Mononuclear cell (primary cell): Measurements from ENCODE around the gene UFD1. TPM values are rescaled to one million over a fixed set of nuclear protein-coding genes. Genes with fewer than 3 reads are reported as not detected.

ENCODE experiments used
- H3K27me3 ChIP-seq: 2 replicates; pipeline ENCODE4 v1.6.0; 2011; ENCODE audit warnings: low read length, control low read depth; ENCODE audit not compliant: insufficient read depth
- H3K4me1 ChIP-seq: 2 replicates; pipeline ENCODE4 v1.5.1; 2011; ENCODE audit warnings: mild to moderate bottlenecking, low read length, control low read depth; ENCODE audit not compliant: insufficient read depth
- H3K4me3 ChIP-seq: 2 replicates; pipeline ENCODE4 v1.5.1; 2011; ENCODE audit warnings: mild to moderate bottlenecking, low read length, moderate library complexity
- H3K9me3 ChIP-seq: 2 replicates; pipeline ENCODE4 v1.5.1; 2011; ENCODE audit warnings: low read depth, mild to moderate bottlenecking, control low read depth, low read length
- total RNA-seq: library from RNA; depleted of rRNA; stranded (reverse); fragments of >200 nt; gene quantifications from one replicate; pipeline ENCODE4 v1.2.3, GENCODE V29; 2012

The UFD1 gene
- total RNA-seq, 1 donor = 64.6 TPM

DNA sequence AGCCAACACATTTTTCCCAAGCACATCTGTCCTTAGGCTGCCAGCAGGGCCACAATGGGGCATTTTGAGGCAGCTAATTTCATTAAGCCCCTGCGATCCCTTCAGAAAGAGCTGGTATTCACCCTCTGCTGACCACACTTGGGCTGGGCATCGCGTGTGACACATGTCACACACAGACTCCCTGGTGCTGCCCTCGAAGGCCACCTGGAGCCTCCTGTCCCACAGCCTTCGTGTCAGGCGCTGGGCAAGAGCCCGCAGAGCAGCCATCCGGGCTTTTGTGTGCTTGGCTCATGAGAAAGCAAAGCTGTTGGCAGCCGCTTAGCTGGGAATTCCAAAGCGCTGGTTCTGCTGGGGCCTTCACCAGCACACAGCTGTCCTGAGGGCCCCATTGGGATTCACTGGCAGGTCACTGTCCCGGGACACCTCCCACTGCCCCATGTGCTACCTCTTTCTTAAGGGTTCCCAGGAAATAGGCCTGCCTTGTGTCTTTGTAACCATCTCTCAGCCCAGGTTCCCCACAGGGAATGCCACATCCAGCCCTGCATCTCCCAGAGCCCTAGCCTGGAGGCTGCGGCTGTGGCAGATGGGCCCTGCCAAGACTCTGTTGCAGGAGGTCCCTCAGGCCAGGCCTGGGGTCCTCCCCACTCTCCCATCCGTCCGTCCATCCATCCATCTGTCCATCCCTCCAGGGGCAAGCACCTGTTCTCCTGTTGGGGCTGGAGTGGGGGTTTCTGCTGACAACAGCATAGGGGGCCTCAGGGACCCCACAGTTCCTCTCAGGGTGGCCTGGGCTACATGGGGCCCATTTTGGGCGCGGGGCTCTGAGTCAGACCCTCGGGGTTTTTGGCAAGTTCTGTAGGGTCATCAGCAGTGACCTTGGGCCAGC is 40.3 kb upstream of the UFD1 start:
- H3K4me3 ChIP-seq = no peak overlapping the region

DNA sequence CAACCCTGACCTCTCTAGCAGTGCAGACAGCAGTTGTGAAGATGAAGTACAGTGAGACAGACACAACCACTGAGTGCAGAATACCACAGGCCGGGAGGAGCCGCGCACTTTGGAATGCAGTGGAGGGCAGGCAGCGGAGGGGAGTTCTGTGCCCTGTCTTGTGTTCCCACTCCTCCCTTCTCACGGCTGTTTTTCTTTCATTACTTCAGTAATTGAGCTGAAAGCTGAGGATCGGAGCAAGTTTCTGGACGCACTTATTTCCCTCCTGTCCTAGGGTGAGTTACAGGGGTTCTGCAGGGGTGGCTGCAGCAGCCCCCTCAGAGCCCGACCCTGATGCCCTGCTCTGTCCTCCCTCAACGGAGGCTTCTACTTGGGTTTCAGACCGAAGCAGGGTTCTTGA is 39.6 kb upstream of the UFD1 start:
- peaks cover 7% of the 10 kb centered on the region for H3K27me3 ChIP-seq
- H3K4me3 ChIP-seq = no peak overlapping the region
- H3K4me1 ChIP-seq = no peaks in the 10 kb centered on the region
- no peaks in the 10 kb centered on the region for H3K9me3 ChIP-seq

More for the DNA sequence above, 40.3 kb upstream of the UFD1 start:
- H3K27me3 ChIP-seq = peaks cover 12% of the 10 kb centered on the region
- H3K4me1 ChIP-seq = no peaks in the 10 kb centered on the region
- H3K9me3 ChIP-seq = no peaks in the 10 kb centered on the region

- H3K9me3 ChIP-seq = no peaks in the 10 kb centered on the region
- peaks cover 2% of the 10 kb centered on the region for H3K27me3 ChIP-seq
- H3K4me3 ChIP-seq = no peak overlapping the region
- H3K4me1 ChIP-seq = no peaks in the 10 kb centered on the region
Measured at GRCh38 chr22:19517919-19518611, 39.1 kb upstream of the UFD1 start.

GRCh38 chr22:19517171-19517500 is 38.1 kb upstream of the UFD1 start:
- Histone ChIP-seq H3K27me3 (no peaks in the 10 kb centered on the region), H3K4me1 (no peaks in the 10 kb centered on the region), H3K9me3 (no peaks in the 10 kb centered on the region), H3K4me3 (no peak overlapping the region)

DNA sequence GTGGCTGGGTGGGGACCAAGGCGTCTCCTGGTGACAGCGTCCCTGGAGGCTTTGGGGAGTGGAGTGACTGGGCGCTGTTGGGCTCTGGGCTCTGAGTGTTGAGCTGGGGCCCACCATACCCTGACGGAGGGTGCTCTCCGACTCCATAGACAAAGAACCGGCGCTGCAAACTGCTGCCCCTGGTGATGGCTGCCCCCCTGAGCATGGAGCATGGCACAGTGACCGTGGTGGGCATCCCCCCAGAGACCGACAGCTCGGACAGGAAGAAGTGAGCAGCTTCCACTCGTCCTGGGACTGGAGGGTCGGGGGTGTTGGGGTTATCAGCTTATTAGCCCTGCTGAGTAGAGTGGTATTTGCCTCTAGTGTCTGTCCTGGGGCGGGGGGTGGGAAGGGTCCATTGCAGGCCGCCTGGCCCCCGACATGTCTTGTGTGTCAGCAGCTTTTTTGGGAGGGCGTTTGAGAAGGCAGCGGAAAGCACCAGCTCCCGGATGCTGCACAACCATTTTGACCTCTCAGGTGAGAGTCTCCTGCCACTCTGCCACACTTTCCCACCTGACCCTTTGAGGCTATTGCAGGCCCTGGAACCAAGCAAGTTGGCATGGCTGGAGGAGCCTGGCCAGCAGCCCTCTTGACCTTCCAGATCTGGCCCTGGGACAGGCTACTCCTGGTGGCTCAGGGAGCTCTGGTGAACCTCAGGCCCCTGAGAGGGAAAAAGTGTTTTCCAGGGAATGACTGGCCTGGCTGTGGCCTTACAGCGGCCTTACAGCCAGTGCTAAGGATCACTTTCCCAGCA is 37.6 kb upstream of the UFD1 start:
- no peaks in the 10 kb centered on the region for H3K27me3 ChIP-seq
- no peaks in the 10 kb centered on the region for H3K9me3 ChIP-seq

DNA sequence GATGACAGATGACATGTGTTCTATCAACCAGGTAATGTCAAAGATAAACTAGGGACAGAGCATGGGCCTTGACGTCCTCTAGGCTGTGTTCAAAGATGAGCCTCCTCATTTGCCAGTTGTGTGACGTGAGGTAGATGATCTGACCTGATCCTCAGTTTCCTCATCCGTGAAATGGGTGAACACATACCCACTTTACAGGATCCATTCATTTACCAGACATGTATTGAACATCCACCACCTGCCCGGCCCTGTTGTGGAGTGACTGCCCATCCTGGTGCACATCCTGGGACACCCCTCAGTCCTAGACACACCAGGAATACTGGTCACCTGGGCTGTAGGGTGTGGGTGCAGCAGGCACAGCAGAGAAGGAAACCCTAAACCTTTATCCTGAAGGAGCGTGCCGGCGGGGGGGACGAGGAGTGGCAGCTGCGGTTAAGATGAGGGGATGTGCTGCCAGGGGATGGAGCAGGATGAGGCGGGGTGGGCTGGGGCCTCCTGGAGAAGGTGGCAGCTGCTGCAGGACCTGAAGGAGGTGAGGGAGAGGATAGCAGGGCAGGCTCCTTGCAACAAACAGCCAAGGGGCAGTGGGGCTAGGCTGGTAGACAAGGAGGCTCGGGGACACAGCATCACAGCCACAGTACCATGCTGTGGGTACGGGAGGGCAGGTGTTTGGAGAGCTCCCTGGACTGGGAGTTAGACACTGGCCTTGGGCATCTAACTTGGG is 36.8 kb upstream of the UFD1 start:
- Histone ChIP-seq H3K27me3 (no peaks in the 10 kb centered on the region), H3K4me1 (no peaks in the 10 kb centered on the region), H3K4me3 (no peak overlapping the region), H3K9me3 (no peaks in the 10 kb centered on the region)

More for the DNA sequence above, 37.6 kb upstream of the UFD1 start:
- Histone ChIP-seq H3K4me1 (no peaks in the 10 kb centered on the region), H3K4me3 (no peak overlapping the region)

GRCh38 chr22:19514831-19515565 is 36.0 kb upstream of the UFD1 start:
- no peaks in the 10 kb centered on the region for H3K27me3 ChIP-seq
- no peaks in the 10 kb centered on the region for H3K4me1 ChIP-seq
- H3K4me3 ChIP-seq = no peak overlapping the region
- no peaks in the 10 kb centered on the region for H3K9me3 ChIP-seq

GRCh38 chr22:19513823-19514222 is 34.8 kb upstream of the UFD1 start:
- Histone ChIP-seq H3K4me3 (no peak overlapping the region), H3K9me3 (no peaks in the 10 kb centered on the region), H3K4me1 (no peaks in the 10 kb centered on the region), H3K27me3 (no peaks in the 10 kb centered on the region)

GRCh38 chr22:19510919-19511341 is 31.9 kb upstream of the UFD1 start:
- Histone ChIP-seq H3K9me3 (no peaks in the 10 kb centered on the region), H3K27me3 (no peaks in the 10 kb centered on the region), H3K4me3 (no peak overlapping the region), H3K4me1 (no peaks in the 10 kb centered on the region)

- Histone ChIP-seq H3K27me3 (no peaks in the 10 kb centered on the region), H3K9me3 (no peaks in the 10 kb centered on the region), H3K4me3 (no peak overlapping the region), H3K4me1 (peaks cover 5% of the 10 kb centered on the region)
Measured at GRCh38 chr22:19509923-19510322, 30.9 kb upstream of the UFD1 start.

GRCh38 chr22:19509191-19509590 is 30.2 kb upstream of the UFD1 start:
- Histone ChIP-seq H3K4me1 (peaks cover 6% of the 10 kb centered on the region), H3K27me3 (no peaks in the 10 kb centered on the region)

GRCh38 chr22:19508024-19508776 is 29.2 kb upstream of the UFD1 start:
- no peaks in the 10 kb centered on the region for H3K27me3 ChIP-seq
- H3K4me1 ChIP-seq = peaks cover 6% of the 10 kb centered on the region
- no peak overlapping the region for H3K4me3 ChIP-seq
- H3K9me3 ChIP-seq = no peaks in the 10 kb centered on the region

More at GRCh38 chr22:19509191-19509590, 30.2 kb upstream of the UFD1 start:
- Histone ChIP-seq H3K4me3 (no peak overlapping the region), H3K9me3 (no peaks in the 10 kb centered on the region)

DNA sequence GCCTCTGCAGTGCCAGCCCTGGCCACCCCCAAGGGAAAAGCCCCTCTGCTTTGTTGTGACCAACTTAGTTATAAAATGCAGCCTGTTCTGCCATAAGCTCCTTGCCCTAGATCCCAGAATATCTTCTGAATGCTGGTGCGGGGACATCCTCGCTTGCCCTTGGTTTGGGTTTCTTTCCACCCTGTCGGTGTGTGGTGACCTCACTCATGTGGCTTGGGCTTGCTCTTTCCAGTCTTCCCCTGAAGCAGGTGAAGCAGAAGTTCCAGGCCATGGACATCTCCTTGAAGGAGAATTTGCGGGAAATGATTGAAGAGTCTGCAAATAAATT is 28.5 kb upstream of the UFD1 start:
- Histone ChIP-seq H3K4me1 (peaks cover 6% of the 10 kb centered on the region), H3K4me3 (no peak overlapping the region), H3K9me3 (no peaks in the 10 kb centered on the region), H3K27me3 (no peaks in the 10 kb centered on the region)

DNA sequence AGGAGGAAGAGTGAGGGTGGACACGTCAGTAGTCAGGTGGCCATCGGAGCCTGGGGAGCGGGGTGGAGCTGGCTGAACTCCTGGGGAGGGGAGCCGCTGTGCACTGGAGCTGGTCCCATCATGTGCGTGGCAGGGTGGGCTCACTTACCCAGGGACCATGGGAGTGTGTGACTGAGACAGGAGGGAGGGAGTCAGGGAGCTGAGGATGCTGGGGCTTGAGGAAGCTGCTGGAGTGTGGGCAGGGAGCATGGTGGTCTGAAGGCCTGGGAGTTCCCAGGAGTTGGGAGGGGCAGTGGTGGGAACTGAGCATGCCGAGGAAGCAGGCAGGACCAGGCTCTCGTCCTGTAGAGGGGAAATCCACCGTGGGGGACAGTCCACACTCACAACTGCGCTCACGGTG is 27.2 kb upstream of the UFD1 start:
- no peaks in the 10 kb centered on the region for H3K27me3 ChIP-seq
- H3K4me3 ChIP-seq = no peak overlapping the region
- H3K4me1 ChIP-seq = peaks cover 6% of the 10 kb centered on the region
- H3K9me3 ChIP-seq = no peaks in the 10 kb centered on the region
